GM12878 (cell line): ENCODE data around the gene PAX2.

Source experiments
- CHD4 ChIP-seq: fragments of 200-600 bp; sonication (generic); IDR thresholded peaks from 2 replicates; pipeline ENCODE4 v1.6.1; 2016; ENCODE audit warnings: mild to moderate bottlenecking
- TF ChIP-seq, protein P1 (sequence below), 3 experiments: IDR thresholded peaks in 2 of 3; conservative IDR thresholded peaks in 1 of 3; 2 replicates each; pipeline ENCODE4 v1.5.1; 2011; ENCODE audit warnings: low read depth in 3 of 3, low read length in 3 of 3, mild to moderate bottlenecking in 3 of 3, control low read depth in 2 of 3, moderate library complexity in 2 of 3, inconsistent platforms in 1 of 3, mixed read lengths in 1 of 3; ENCODE audit not compliant: control insufficient read depth in 2 of 3, insufficient read depth in 1 of 3; ENCODE audit errors: extremely low read depth in 1 of 3

- TF ChIP-seq CHD4, result no peak
- TF ChIP-seq, protein P1, sequence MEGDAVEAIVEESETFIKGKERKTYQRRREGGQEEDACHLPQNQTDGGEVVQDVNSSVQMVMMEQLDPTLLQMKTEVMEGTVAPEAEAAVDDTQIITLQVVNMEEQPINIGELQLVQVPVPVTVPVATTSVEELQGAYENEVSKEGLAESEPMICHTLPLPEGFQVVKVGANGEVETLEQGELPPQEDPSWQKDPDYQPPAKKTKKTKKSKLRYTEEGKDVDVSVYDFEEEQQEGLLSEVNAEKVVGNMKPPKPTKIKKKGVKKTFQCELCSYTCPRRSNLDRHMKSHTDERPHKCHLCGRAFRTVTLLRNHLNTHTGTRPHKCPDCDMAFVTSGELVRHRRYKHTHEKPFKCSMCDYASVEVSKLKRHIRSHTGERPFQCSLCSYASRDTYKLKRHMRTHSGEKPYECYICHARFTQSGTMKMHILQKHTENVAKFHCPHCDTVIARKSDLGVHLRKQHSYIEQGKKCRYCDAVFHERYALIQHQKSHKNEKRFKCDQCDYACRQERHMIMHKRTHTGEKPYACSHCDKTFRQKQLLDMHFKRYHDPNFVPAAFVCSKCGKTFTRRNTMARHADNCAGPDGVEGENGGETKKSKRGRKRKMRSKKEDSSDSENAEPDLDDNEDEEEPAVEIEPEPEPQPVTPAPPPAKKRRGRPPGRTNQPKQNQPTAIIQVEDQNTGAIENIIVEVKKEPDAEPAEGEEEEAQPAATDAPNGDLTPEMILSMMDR (IDR thresholded peaks at IDR 0.05 in 2 of 3, conservative IDR thresholded peaks at IDR 0.05 in 1 of 3; ENCODE audit: control insufficient read depth in 2 of 3, extremely low read depth in 1 of 3, insufficient read depth in 1 of 3, low read depth in 3 of 3, low read length in 3 of 3), result no peak
These were observed 29.5 kb downstream of the PAX2 start for GRCh38 chr10:100774876-100775275.
